ENCODE measurements around the gene GAS7. TPM values are rescaled to one million over a fixed set of nuclear protein-coding genes. Genes with fewer than 3 reads are reported as not detected.

The GAS7 gene
- total RNA-seq, 1 experiment from 2014 or later = 4.1 TPM

DNA sequence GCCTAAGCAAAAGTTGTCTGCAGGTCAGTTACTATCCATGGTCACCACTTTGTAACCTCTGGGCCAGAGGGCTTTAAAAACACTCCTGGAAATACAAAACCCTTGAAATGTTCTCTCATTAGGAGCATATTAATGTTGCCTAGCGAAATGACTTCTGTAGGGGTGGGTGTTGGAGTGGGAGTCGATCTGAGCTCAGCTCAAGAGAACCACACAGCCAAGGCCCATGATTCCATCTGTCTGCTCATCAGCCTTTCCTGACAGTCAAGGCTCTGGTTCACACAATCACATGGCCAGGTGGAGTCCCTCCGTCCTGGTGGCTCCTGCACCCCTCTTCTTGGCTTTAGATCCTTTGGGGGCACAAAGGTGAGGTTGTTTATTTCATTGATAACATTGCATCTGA, 320.1 kb downstream of the GAS7 start:
- DNase-seq (ENCODE audit: low read depth, low spot score) (no peak), ATAC-seq (no peak)
- intact Hi-C loops (cut with micrococcal nuclease) = no loop called here
- Histone ChIP-seq H3K27me3 (ENCODE audit: insufficient read depth, low read length) (no peaks in the 10 kb centered on the region), H3K27ac (ENCODE audit: low read depth, low read length) (no peak overlapping the region), H4K20me1 (ENCODE audit: insufficient read depth) (no peaks in the 10 kb centered on the region), H3K9ac (ENCODE audit: low read length) (no peak overlapping the region), H3K4me1 (ENCODE audit: control insufficient read depth in 1 of 2, insufficient read depth in 2 of 2, low read length in 2 of 2) (peaks cover 0 to 19% of the 10 kb centered on the region in 2 experiments; a peak in 2 of 4 replicates), H2AFZ (ENCODE audit: low read depth, low read length, poor library complexity, severe bottlenecking) (no peak overlapping the region), H3K9me3 (ENCODE audit: control insufficient read depth in 1 of 2, insufficient read depth in 1 of 2, low read depth in 1 of 2, low read length in 2 of 2) (peaks cover 3 to 9% of the 10 kb centered on the region in 2 experiments; a peak in 3 of 4 replicates), H3K4me3 (replicated peaks in 1 of 2; ENCODE audit: low read depth in 1 of 2, low read length in 2 of 2) (no peak overlapping the region), H3K9me2 (ENCODE audit: insufficient read depth) (no peaks in the 10 kb centered on the region), H3K36me3 (ENCODE audit: control insufficient read depth in 1 of 2, insufficient read depth in 2 of 2, low read length in 2 of 2) (no peaks in the 10 kb centered on the region), H3K4me2 (ENCODE audit: low read length) (no peak overlapping the region), H3K79me2 (ENCODE audit: insufficient read depth, low read length) (no peaks in the 10 kb centered on the region)
- ChIA-PET POLR2A (no interaction called here), RAD21 (ENCODE audit: low non-redundant PET in 1 of 2, low total read pairs in 2 of 2, uncharacterized antibody in 2 of 2, unreplicated experiment in 2 of 2) (no interaction called here), CTCF (interaction anchor here (1.2 to 1.8 kb wide), 2 partner anchors 11 to 14 kb away, joined by 5 to 9 read pairs; no protein-coding TSS in a partner anchor)
- TF ChIP-seq, protein P1, sequence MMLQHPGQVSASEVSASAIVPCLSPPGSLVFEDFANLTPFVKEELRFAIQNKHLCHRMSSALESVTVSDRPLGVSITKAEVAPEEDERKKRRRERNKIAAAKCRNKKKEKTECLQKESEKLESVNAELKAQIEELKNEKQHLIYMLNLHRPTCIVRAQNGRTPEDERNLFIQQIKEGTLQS (IDR thresholded peaks at IDR 0.05) = no peak
- TF ChIP-seq, protein P2, sequence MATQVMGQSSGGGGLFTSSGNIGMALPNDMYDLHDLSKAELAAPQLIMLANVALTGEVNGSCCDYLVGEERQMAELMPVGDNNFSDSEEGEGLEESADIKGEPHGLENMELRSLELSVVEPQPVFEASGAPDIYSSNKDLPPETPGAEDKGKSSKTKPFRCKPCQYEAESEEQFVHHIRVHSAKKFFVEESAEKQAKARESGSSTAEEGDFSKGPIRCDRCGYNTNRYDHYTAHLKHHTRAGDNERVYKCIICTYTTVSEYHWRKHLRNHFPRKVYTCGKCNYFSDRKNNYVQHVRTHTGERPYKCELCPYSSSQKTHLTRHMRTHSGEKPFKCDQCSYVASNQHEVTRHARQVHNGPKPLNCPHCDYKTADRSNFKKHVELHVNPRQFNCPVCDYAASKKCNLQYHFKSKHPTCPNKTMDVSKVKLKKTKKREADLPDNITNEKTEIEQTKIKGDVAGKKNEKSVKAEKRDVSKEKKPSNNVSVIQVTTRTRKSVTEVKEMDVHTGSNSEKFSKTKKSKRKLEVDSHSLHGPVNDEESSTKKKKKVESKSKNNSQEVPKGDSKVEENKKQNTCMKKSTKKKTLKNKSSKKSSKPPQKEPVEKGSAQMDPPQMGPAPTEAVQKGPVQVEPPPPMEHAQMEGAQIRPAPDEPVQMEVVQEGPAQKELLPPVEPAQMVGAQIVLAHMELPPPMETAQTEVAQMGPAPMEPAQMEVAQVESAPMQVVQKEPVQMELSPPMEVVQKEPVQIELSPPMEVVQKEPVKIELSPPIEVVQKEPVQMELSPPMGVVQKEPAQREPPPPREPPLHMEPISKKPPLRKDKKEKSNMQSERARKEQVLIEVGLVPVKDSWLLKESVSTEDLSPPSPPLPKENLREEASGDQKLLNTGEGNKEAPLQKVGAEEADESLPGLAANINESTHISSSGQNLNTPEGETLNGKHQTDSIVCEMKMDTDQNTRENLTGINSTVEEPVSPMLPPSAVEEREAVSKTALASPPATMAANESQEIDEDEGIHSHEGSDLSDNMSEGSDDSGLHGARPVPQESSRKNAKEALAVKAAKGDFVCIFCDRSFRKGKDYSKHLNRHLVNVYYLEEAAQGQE (IDR thresholded peaks at IDR 0.05; ENCODE audit: low read depth) = no peak
- BruUV-seq (replicated peaks) = no TSS peak

DNA sequence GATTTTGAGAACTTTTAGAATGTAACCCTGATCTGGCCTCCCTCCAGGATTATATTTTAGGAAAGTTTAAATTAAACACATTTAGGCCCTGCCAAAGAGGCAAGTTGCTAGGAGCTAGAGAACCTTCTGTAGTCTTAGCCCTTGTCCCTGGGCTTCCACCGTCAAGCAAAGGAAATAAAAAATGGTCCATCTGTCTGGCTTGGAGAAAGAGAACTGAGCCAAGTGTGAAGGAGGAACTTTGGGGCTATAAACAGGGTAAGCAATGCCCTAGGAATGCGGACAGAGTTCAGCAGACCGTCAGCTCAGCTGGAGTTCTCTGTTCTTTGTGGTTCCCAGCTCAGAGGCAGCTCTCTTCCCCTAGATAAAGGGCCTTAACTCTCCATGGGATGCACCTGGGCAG, 323.0 kb downstream of the GAS7 start:
- peak overlapping the region; percentile 25 for H3K4me2 ChIP-seq (ENCODE audit: low read length)
- no peak for DNase-seq (ENCODE audit: low read depth, low spot score)
- BruUV-seq (replicated peaks) = no TSS peak
- ChIA-PET POLR2A (no interaction called here), CTCF (interaction anchor here (0.8 kb wide), 1 partner anchor 15 kb away, joined by 4 read pairs; no protein-coding TSS in a partner anchor), RAD21 (ENCODE audit: low non-redundant PET in 1 of 2, low total read pairs in 2 of 2, uncharacterized antibody in 2 of 2, unreplicated experiment in 2 of 2) (no interaction called here)
- no peaks in the 10 kb centered on the region for H3K9me3 ChIP-seq (ENCODE audit: control insufficient read depth in 1 of 2, insufficient read depth in 1 of 2, low read depth in 1 of 2, low read length in 2 of 2)
- no peaks in the 10 kb centered on the region for H3K27me3 ChIP-seq (ENCODE audit: insufficient read depth, low read length)
- no peak overlapping the region for H3K9ac ChIP-seq (ENCODE audit: low read length)
- H4K20me1 ChIP-seq (ENCODE audit: insufficient read depth) = no peaks in the 10 kb centered on the region
- no peaks in the 10 kb centered on the region for H3K9me2 ChIP-seq (ENCODE audit: insufficient read depth)
- intact Hi-C loops (cut with micrococcal nuclease) = no loop called here
- no peak overlapping the region for H3K4me3 ChIP-seq (replicated peaks in 1 of 2; ENCODE audit: low read depth in 1 of 2, low read length in 2 of 2)
- H3K36me3 ChIP-seq (ENCODE audit: control insufficient read depth in 1 of 2, insufficient read depth in 2 of 2, low read length in 2 of 2) = no peaks in the 10 kb centered on the region
- TF ChIP-seq CBX3 (IDR thresholded peaks at IDR 0.05; ENCODE audit: low read depth) (no peak), ZFX (IDR thresholded peaks at IDR 0.05) (no peak)
- H2AFZ ChIP-seq (ENCODE audit: low read depth, low read length, poor library complexity, severe bottlenecking) = peak overlapping the region; percentile 53
- H3K27ac ChIP-seq (ENCODE audit: low read depth, low read length) = no peak overlapping the region
- peaks cover 0 to 14% of the 10 kb centered on the region in 2 experiments; a peak in 2 of 4 replicates for H3K4me1 ChIP-seq (ENCODE audit: control insufficient read depth in 1 of 2, insufficient read depth in 2 of 2, low read length in 2 of 2)
- peak; percentile 59 for ATAC-seq
- H3K79me2 ChIP-seq (ENCODE audit: insufficient read depth, low read length) = no peaks in the 10 kb centered on the region

Data from HCT116 (cell line).